ENCODE data around the gene CMTM6.

- TF ChIP-seq, protein P1, sequence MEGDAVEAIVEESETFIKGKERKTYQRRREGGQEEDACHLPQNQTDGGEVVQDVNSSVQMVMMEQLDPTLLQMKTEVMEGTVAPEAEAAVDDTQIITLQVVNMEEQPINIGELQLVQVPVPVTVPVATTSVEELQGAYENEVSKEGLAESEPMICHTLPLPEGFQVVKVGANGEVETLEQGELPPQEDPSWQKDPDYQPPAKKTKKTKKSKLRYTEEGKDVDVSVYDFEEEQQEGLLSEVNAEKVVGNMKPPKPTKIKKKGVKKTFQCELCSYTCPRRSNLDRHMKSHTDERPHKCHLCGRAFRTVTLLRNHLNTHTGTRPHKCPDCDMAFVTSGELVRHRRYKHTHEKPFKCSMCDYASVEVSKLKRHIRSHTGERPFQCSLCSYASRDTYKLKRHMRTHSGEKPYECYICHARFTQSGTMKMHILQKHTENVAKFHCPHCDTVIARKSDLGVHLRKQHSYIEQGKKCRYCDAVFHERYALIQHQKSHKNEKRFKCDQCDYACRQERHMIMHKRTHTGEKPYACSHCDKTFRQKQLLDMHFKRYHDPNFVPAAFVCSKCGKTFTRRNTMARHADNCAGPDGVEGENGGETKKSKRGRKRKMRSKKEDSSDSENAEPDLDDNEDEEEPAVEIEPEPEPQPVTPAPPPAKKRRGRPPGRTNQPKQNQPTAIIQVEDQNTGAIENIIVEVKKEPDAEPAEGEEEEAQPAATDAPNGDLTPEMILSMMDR (IDR thresholded peaks at IDR 0.05), result no peak
- TF ChIP-seq POLR2A (IDR thresholded peaks at IDR 0.05), result no peak
Observed at GRCh38 chr3:32470362-32470761, 32.3 kb downstream of the CMTM6 start.

Data from heart left ventricle (tissue), 13 donors.